ENCODE results near the gene SFXN4.
A peak's percentile ranks its signal among the peaks of the same experiment; 100 is the strongest.

DNA sequence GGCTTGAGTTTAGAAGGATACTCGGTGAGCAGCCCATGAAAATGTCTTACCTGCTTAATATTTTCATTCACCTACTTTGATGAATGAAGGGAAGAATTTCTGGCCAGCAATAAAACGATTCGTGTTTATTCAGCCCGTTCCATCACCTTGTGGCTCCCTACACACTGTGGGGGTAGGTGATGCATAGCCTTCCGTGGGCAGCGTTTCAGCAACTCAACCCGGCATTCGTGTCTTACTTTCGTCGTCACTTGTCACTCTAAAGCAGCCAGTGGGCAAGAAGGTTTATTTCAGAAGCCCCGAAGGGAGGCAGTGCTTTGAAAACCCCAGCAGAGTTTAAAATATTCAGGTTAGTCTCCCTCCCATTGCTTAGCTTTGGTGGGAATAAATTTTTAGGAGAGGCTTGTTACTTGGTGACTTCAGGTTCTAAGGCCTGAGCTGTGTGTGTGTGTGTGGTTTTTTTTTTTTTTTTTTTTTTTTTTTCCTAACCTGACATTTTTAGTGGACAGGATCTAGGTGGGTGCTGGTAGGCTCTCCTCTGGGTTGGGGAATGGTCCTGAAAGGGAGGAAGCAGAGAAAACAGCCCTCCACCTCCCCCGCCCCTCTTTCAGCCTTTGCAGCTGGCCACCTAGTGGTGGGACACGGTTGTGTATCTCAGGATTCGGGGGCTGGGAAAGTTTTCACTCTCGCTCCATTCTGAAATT, 43.7 kb upstream of the SFXN4 start:
- TF ChIP-seq, protein P1, sequence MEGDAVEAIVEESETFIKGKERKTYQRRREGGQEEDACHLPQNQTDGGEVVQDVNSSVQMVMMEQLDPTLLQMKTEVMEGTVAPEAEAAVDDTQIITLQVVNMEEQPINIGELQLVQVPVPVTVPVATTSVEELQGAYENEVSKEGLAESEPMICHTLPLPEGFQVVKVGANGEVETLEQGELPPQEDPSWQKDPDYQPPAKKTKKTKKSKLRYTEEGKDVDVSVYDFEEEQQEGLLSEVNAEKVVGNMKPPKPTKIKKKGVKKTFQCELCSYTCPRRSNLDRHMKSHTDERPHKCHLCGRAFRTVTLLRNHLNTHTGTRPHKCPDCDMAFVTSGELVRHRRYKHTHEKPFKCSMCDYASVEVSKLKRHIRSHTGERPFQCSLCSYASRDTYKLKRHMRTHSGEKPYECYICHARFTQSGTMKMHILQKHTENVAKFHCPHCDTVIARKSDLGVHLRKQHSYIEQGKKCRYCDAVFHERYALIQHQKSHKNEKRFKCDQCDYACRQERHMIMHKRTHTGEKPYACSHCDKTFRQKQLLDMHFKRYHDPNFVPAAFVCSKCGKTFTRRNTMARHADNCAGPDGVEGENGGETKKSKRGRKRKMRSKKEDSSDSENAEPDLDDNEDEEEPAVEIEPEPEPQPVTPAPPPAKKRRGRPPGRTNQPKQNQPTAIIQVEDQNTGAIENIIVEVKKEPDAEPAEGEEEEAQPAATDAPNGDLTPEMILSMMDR (IDR thresholded peaks at IDR 0.05; ENCODE audit: insufficient read depth, low read depth, low read length): peak; percentile 89
- no peak for TF ChIP-seq EZH2 (IDR thresholded peaks at IDR 0.05; ENCODE audit: insufficient read depth, low read length)
